ENCODE measurements around the gene ADCY3. TPM values are rescaled to one million over a fixed set of nuclear protein-coding genes. Genes with fewer than 3 reads are reported as not detected.

Gene ADCY3
- total RNA-seq, 3 donors from 2014 or later (not counting 1 experiment from before 2014, with no cell fraction given) = 5.4 to 9.2 (median 7.6) TPM

GRCh38 chr2:24822049-24822706, 97.9 kb downstream of the ADCY3 start:
- Histone ChIP-seq H3K9me3 (ENCODE audit: control insufficient read depth, insufficient read depth, low read length) (no peaks in the 10 kb centered on the region), H3K27me3 (ENCODE audit: control insufficient read depth, insufficient read depth, low read length) (no peaks in the 10 kb centered on the region), H3K4me1 (ENCODE audit: control insufficient read depth, insufficient read depth, low read length) (peaks cover 10% of the 10 kb centered on the region), H3K36me3 (ENCODE audit: control insufficient read depth, insufficient read depth, low read length) (peaks cover 30% of the 10 kb centered on the region), H3K27ac (ENCODE audit: low read length) (no peak overlapping the region), H3K4me3 (ENCODE audit: low read length) (no peak overlapping the region)
- H3K27me3 Mint-ChIP-seq (ENCODE audit: low read depth in 2 of 2) = no peaks in the 10 kb centered on the region
- H3K27ac Mint-ChIP-seq = peak overlapping the region in 1 of 2 donors; percentile 45
- H3K36me3 Mint-ChIP-seq = peaks cover 7% of the 10 kb centered on the region
- no peaks in the 10 kb centered on the region for H3K9me3 Mint-ChIP-seq
- intact Hi-C loops (cut with micrococcal nuclease) = no loop called here
- ATAC-seq (no peak), DNase-seq (no peak)
- no peak for TF ChIP-seq CTCF (IDR thresholded peaks at IDR 0.05)
- no peak overlapping the region for H3K4me3 Mint-ChIP-seq
- H3K4me1 Mint-ChIP-seq = peaks cover 16 to 17% of the 10 kb centered on the region in 2 donors
- WGBS (ENCODE audit: insufficient coverage) = 93% methylated on average over 5 of the region's 7 CpGs

GRCh38 chr2:24821433-24821891, 98.6 kb downstream of the ADCY3 start:
- Mint-ChIP-seq H3K4me1 (peaks cover 9 to 10% of the 10 kb centered on the region in 2 donors), H3K4me3 (no peak overlapping the region), H3K27ac (peak overlapping the region in 1 of 2 donors; percentile 60), H3K36me3 (peaks cover 7% of the 10 kb centered on the region), H3K27me3 (ENCODE audit: low read depth in 2 of 2) (no peaks in the 10 kb centered on the region), H3K9me3 (no peaks in the 10 kb centered on the region)
- H3K27me3 ChIP-seq (ENCODE audit: control insufficient read depth, insufficient read depth, low read length) = no peaks in the 10 kb centered on the region
- ATAC-seq (no peak), DNase-seq (no peak)
- no peak for TF ChIP-seq CTCF (IDR thresholded peaks at IDR 0.05)
- no peak overlapping the region for H3K27ac ChIP-seq (ENCODE audit: low read length)
- intact Hi-C loops (cut with micrococcal nuclease) = no loop called here
- no peaks in the 10 kb centered on the region for H3K9me3 ChIP-seq (ENCODE audit: control insufficient read depth, insufficient read depth, low read length)
- peaks cover 35% of the 10 kb centered on the region for H3K36me3 ChIP-seq (ENCODE audit: control insufficient read depth, insufficient read depth, low read length)
- peaks cover 8% of the 10 kb centered on the region for H3K4me1 ChIP-seq (ENCODE audit: control insufficient read depth, insufficient read depth, low read length)
- no peak overlapping the region for H3K4me3 ChIP-seq (ENCODE audit: low read length)
- WGBS (ENCODE audit: insufficient coverage) = 94% methylated on average over 15 of the region's 15 CpGs

- DNase-seq = no peak
- Histone ChIP-seq H3K27me3 (ENCODE audit: control insufficient read depth, insufficient read depth, low read length) (no peaks in the 10 kb centered on the region), H3K4me3 (ENCODE audit: low read length) (no peak overlapping the region), H3K4me1 (ENCODE audit: control insufficient read depth, insufficient read depth, low read length) (peaks cover 3% of the 10 kb centered on the region), H3K27ac (ENCODE audit: low read length) (no peak overlapping the region), H3K9me3 (ENCODE audit: control insufficient read depth, insufficient read depth, low read length) (no peaks in the 10 kb centered on the region), H3K36me3 (ENCODE audit: control insufficient read depth, insufficient read depth, low read length) (peaks cover 35% of the 10 kb centered on the region)
- intact Hi-C loops (cut with micrococcal nuclease) = no loop called here
- TF ChIP-seq CTCF (IDR thresholded peaks at IDR 0.05) = no peak
- no peak overlapping the region for H3K4me3 Mint-ChIP-seq
- WGBS (ENCODE audit: insufficient coverage) = 95% methylated on average over 17 of the region's 17 CpGs
- no peaks in the 10 kb centered on the region for H3K9me3 Mint-ChIP-seq
- no peaks in the 10 kb centered on the region for H3K27me3 Mint-ChIP-seq (ENCODE audit: low read depth in 2 of 2)
- peaks cover 5% of the 10 kb centered on the region in 2 donors for H3K4me1 Mint-ChIP-seq
- H3K36me3 Mint-ChIP-seq = peaks cover 7% of the 10 kb centered on the region
- peak overlapping the region in 1 of 2 donors; percentile 60 for H3K27ac Mint-ChIP-seq
- no peak for ATAC-seq
Measured at GRCh38 chr2:24820598-24821432, 99.2 kb downstream of the ADCY3 start.
